DMS79 (cell line): ENCODE data around the gene GPR149.
A peak's percentile ranks its signal among the peaks of the same experiment; 100 is the strongest.

Experiments used
- DNase-seq: peaks from one replicate; lab custom pipeline; 2025; lab: John Stamatoyannopoulos, UW

Gene GPR149

DNA sequence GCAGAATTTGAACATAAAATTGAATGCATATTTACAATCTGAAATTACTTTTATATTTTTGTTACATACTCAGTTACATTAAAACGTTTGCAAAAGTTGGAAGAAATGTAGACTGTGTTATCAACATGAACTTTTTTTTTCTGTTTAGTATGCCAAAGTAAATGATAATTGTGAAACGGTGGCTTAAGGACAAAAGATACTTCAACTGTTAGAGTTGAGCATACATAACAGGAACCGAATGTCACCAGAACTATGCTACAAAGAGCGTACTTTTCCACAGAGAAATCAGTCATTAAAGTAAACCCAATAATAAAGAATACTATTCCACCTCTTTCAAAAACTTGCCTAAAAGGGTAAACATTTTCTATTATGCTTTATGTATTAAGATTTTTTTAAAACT is 91.4 kb downstream of the GPR149 start:
- DNase-seq = no peak

DNA sequence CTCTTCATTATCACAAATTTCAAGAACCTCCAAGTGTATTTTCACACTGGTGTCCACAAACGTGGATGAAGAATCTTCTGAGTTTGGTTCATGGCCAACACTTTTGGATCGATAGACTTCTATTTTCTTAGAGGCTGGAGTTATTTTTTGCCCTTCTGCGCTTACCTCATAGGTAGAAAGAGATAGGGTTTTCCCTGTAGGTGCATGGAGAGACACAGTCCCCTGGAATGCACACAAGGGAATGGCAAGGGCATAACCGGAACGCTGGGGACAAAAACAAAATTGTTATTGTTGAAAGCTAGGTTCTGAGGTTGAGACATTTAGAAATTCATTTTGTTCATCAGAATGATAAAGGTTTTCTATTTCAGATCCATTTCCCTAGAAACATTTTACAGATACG is 92.0 kb downstream of the GPR149 start:
- DNase-seq = no peak

DNA sequence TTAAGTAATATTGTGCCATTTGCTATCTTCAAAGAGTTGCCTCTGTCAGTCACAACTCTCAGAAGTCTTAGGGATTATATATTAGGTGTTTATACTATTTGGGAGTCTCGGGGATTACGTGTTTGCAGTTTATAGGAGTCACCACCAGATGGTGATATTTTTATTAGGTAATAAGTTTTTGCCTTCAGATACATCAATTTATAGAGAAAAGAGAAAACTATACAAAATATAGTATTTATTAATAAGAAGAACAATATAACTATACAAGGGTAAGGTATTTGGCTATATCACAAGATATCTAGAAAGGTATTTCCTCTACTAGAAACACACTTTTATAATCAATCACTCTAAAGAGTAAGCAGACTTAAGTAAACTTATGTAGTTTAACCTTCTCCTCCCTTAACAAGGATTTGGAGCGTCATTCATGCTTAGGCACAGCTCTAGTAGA is 95.0 kb downstream of the GPR149 start:
- peak; percentile 2 for DNase-seq

DNA sequence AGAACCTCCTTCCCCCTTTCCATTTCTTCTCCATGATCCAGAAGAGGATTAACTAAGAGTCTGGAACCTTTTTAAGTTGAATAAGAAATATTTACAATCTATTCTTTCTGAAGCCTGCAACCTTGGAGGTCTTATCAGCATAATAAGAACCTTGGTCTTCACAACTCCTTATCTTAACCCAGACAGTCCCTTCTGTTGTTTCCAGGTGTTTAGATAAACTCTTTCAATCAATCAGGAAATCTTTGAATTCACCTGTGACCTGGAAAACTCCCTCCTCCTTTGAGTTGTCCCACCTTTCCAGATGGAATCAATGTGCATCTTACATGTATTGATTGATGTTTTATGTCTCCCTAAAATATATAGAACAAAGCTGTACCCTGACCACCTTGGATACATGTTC is 102.1 kb downstream of the GPR149 start:
- no peak for DNase-seq

DNA sequence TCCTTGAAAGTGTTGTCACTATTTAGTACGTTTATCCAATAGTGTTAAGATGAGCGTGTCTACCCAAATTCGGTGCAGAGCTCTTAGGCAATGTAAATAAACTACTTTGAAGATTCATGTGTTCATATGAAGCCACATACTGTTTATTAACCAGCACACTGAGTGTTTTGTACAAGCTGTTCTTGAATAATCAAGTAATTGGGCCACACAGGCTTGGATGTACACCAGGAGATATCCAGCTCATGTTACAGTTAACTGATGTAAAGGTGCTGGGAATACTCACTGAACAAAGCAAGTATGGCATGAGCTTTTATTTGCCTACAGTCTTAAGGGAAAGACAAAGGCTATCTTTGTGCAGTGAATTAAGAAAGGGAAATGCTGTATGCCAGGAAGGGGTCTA is 105.1 kb downstream of the GPR149 start:
- DNase-seq = no peak

DNA sequence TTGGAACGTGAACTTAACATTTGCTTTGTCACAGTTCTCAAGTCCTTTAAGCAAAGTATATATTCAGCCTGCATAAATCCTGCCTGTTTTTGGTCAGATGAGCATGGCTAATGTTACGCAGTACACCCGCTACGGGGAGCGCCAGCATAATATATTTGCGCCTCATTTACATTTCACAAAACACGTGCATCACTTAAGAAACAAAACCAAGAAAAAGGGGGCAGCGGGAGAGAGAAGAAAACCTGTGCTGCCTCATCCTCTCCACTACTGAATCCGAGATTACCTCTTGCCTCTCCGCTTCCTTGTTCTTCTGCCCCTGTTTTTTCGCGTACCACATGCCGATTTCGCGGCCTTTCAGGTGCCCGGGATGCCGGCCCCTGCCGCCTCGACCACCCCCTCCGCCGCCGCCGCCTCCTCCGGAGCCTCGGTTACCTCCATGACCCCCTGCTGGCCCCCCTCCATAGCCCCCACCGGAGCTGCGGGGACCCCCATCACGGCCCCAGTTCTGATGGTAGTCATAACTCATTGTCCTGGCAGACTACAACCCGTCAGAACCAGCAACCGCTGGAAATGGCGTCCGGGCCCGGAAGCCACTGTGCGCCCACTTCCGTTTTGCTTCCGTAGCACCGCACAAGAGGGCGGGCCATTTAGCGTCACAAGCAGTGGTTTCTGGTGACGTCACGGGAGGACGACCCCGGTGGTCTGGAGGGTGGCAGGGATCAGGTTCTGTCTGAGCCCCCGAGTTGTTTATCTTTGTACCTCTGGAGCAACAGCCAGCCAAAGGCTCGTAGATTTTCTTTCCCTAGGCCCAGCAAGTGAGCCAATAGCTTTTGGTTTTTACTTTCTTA is 105.9 kb downstream of the GPR149 start, which contains the start of gene DHX36:
DHX36 (minus strand) TSS at position 597 of the 848 bp plus-strand sequence; CDS start at position 526, 71 bp downstream.
- DNase-seq = peak; percentile 83

DNA sequence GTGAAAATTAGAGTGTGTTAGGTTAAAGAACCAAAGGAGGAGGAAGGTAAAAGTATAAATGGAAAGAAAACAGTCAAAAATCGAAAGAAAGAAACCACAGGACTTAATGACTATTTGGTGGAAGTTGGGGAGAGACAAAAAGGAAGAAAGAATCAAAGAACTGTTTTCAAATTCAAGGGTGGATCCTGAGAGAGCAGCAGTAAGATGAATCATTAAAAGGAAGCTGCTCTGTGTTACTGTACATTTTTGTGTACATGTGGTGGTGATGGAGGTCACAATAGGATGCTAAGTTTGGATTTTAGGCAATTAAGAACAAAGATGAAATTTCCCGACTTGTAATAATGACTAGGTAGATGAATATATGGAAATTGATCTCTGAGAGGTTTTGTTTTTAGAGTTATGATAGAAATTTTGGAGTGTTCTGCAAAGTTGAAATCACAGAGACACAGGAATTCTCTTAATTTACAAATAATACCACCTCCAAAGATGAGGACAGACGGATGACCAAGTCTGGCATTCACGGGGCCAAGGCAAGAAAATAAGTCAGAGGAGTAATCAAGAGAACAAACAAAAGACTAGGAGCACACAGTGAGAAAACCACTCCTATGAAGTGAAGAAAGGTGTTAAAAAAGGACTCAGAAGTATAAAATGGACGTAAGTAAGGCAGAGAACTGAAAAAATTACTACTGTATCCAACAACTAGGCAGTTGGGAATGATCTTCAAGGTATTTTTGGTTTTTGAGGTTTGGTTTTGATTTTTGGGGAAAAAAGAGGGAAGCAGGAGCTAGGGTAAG is 112.8 kb downstream of the GPR149 start:
- no peak for DNase-seq

DNA sequence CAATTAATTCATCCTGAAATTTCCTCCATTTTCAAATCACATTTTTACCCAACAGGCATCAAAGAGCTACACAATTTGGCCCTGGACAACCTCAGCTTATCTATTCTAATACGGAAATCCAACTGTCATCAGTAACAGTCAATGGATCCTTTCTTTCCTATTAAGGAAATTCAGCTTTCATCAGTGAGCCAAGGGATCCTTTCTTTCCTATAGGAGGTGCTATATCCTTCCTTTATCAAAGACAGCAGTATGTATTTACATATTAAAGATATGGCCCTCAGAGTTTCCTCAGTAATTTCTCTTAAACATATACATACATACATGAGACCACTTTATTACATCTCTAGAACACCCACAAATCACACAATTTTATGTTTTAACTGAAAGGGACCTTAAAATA is 115.8 kb downstream of the GPR149 start:
- no peak for DNase-seq

DNA sequence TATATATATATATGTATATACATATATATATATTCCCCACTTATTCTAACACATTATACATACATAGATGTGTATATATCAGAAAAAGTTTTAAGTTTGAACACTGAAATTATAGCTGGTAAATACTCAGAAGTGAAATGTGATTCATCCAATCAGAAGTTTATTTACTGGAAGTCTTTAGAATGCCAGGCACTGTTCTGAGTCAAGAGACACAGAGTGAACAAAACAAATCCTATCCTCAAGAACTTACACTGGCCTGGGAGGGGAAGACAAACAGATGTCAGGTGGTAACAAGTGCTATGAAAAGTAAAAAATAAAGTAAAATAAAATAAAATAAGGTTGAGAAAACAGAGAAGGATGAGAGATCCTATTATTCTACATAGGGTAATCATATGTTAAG is 119.2 kb downstream of the GPR149 start:
- no peak for DNase-seq

DNA sequence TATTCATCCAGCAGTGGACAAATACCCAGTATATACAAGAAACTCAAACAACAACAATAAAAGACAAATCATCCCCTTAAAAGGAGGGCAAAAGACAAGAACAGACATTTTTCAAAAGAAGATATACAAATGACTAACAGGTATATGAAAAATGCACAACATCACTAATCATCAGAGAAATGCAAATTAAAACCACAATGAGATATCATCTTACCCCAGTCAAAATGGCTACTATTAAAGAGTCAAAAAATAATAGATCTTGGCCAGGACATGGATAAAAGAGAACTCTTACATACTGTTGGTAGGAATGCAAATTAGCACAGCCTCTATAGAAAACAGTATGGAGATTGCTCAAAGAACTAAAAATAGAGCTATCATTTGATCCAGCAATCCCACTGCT is 122.6 kb downstream of the GPR149 start:
- DNase-seq = no peak

DNA sequence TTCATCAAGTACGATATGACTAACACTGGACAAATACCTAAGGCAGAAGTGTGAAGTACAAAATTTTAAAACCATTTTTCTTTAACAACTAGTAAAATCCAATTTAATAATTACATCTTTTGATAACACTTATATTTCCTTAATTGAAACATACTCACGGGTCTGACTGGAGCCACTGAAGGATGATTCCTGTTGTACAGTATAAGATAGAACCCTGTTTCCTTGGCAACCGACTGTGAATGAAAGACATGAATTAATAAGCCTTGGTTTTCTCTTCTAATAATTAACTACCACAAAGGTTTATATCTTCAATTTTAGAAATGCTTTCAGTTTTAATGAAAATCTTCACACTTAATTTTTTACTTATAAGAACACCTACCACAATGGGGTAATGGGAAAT is 125.1 kb downstream of the GPR149 start:
- DNase-seq = no peak

DNA sequence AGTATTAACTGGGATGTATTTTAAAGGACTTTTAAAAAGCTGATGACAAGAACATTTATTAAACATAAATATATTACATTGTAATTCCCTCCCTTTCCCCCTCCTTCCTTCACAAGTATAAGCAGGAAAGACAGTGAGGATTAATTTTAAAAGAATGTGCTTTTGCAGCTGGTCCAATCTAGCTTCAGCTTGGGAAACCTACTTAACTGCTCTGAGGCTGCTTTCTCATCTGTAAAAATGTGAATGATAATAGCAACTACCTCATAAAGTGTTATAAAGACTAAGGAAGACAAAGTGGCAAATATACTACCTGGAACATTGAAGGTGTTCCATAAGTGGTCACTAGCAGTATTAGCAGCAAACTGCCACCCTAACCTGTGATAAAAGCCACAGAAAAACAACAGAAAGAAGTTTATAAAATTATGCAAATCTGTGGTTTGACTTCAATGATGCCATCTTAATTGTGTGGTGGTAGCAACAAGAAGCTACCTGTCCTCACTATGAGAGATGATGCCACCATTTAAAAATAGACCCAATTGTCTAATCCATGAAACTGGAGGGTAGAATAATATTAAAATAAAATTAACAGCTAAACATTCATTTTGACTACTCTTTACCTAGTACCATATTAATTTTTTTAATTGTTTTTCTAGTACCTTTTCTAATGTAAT is 125.7 kb downstream of the GPR149 start:
- DNase-seq = no peak

DNA sequence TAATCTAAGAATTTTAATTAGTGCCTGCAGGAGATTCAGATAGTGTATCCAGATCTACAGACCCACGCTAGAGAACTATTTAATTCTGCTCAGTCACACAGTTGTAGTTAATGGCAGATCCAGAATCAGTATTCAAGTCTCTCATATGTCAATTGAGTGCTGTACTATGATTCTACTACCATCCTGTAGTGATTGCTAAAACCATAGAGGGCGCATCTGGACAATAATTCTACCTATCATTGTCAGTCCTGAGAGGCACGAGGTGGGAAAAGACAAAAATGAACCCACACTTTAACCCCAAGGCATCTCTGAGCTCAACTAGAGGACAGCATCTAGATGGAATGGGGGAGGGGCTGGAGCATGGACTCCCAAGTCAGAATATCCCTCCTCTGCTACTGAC is 128.4 kb downstream of the GPR149 start:
- no peak for DNase-seq

DNA sequence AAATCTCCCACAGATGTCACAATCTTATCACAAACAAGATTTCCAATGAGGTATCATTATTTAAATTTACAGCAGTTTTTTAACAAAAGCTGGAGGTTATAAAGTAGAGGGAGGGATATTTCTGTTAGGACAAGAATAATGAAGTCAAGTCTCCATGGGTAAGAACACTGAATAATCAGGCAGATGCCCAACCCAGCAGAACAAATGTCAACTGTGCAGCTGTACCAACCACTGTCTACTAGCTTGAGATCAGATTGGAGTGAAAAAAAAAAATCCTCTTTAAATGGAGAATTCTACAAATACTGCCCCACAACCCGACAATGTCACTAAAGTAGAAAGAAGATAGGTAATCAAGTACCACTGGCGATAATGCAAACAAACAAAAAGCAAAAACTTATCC is 136.0 kb downstream of the GPR149 start:
- no peak for DNase-seq

DNA sequence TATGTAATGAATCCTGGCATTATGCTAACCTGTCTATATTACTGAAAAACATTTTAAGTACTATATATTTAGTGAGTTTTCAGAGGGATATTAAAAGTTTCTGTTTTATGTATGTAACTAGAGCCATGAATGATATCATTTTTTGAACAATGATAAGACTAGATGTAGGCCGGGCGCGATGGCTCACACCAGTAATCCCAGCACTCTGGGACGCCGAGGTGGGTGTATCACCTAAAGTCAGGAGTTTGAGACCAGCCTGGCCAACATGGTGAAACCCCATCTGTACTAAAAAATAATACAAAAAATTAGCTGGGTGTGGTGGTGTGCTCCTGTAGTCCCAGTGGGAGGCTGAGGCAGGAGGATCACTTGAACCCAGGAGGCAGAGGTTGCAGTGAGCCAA is 139.8 kb downstream of the GPR149 start:
- DNase-seq = no peak
